Osteocyte (in vitro differentiated cells): ENCODE data around the gene TMPRSS11E. TPM values are rescaled to one million over a fixed set of nuclear protein-coding genes. Genes with fewer than 3 reads are reported as not detected.

Experiments used
- DNase-seq: peaks from one replicate; pipeline ENCODE4 v3.0.0; 2021; ENCODE audit warnings: mixed read lengths; ENCODE audit not compliant: unreplicated experiment; ENCODE audit errors: extremely low spot score
- H3K27ac Mint-ChIP-seq: one replicate; pipeline ENCODE4 v1.8.0; 2021; ENCODE audit warnings: mild to moderate bottlenecking, mixed read lengths; ENCODE audit not compliant: unreplicated experiment
- H3K27me3 Mint-ChIP-seq: one replicate; pipeline ENCODE4 v1.8.0; 2021; ENCODE audit warnings: mixed read lengths; ENCODE audit not compliant: unreplicated experiment
- H3K36me3 Mint-ChIP-seq: one replicate; pipeline ENCODE4 v1.8.0; 2021; ENCODE audit warnings: mixed read lengths; ENCODE audit not compliant: unreplicated experiment
- H3K4me1 Mint-ChIP-seq: one replicate; pipeline ENCODE4 v1.8.0; 2021; ENCODE audit warnings: mixed read lengths; ENCODE audit not compliant: unreplicated experiment
- H3K4me3 Mint-ChIP-seq: one replicate; pipeline ENCODE4 v1.8.0; 2021; ENCODE audit warnings: mild to moderate bottlenecking, moderate library complexity, mixed read lengths; ENCODE audit not compliant: unreplicated experiment
- H3K9me3 Mint-ChIP-seq: one replicate; pipeline ENCODE4 v1.8.0; 2021; ENCODE audit warnings: mixed read lengths; ENCODE audit not compliant: unreplicated experiment
- CTCF ChIP-seq: fragments of 200-600 bp; sonication (generic); IDR thresholded peaks from 2 replicates; pipeline ENCODE4 v1.5.0; 2021; ENCODE audit warnings: antibody characterized with exemption, mild to moderate bottlenecking, moderate library complexity
- total RNA-seq: library from RNA; stranded (reverse); gene quantifications from 2 replicates; pipeline ENCODE4 v1.2.1, GENCODE V29; 2021

The TMPRSS11E gene
- total RNA-seq, 1 donor from 2014 or later, result not detected

GRCh38 chr4:68466751-68467150 lies 19.5 kb downstream of the TMPRSS11E start:
- no peak overlapping the region for H3K4me3 Mint-ChIP-seq
- no peaks in the 10 kb centered on the region for H3K4me1 Mint-ChIP-seq
- TF ChIP-seq CTCF, result no peak
- H3K9me3 Mint-ChIP-seq, result no peaks in the 10 kb centered on the region
- no peak for DNase-seq
- H3K27me3 Mint-ChIP-seq, result peaks cover 13% of the 10 kb centered on the region
- H3K27ac Mint-ChIP-seq, result no peak overlapping the region
- H3K36me3 Mint-ChIP-seq, result no peaks in the 10 kb centered on the region

- TF ChIP-seq CTCF, result no peak
- H3K27ac Mint-ChIP-seq, result no peak overlapping the region
- peaks cover 13% of the 10 kb centered on the region for H3K27me3 Mint-ChIP-seq
- no peaks in the 10 kb centered on the region for H3K36me3 Mint-ChIP-seq
- no peaks in the 10 kb centered on the region for H3K4me1 Mint-ChIP-seq
- no peak overlapping the region for H3K4me3 Mint-ChIP-seq
- H3K9me3 Mint-ChIP-seq, result no peaks in the 10 kb centered on the region
- DNase-seq, result no peak
Measured at GRCh38 chr4:68469482-68469881, 22.2 kb downstream of the TMPRSS11E start.

- DNase-seq, result no peak
- Mint-ChIP-seq H3K4me1 (no peaks in the 10 kb centered on the region), H3K36me3 (no peaks in the 10 kb centered on the region), H3K9me3 (no peaks in the 10 kb centered on the region), H3K4me3 (no peak overlapping the region), H3K27me3 (peaks cover 3% of the 10 kb centered on the region), H3K27ac (no peak overlapping the region)
- no peak for TF ChIP-seq CTCF
Measured at GRCh38 chr4:68476191-68476590, 28.9 kb downstream of the TMPRSS11E start.

- Mint-ChIP-seq H3K36me3 (no peaks in the 10 kb centered on the region), H3K9me3 (no peaks in the 10 kb centered on the region), H3K4me1 (no peaks in the 10 kb centered on the region), H3K27ac (no peak overlapping the region), H3K27me3 (peaks cover 3% of the 10 kb centered on the region), H3K4me3 (no peak overlapping the region)
- no peak for TF ChIP-seq CTCF
- no peak for DNase-seq
Measured at GRCh38 chr4:68489338-68489737, 42.1 kb downstream of the TMPRSS11E start.

- Mint-ChIP-seq H3K27ac (no peak overlapping the region), H3K27me3 (peaks cover 3% of the 10 kb centered on the region)
Measured at GRCh38 chr4:68490826-68491457, 43.7 kb downstream of the TMPRSS11E start.

More at GRCh38 chr4:68490826-68491457, 43.7 kb downstream of the TMPRSS11E start:
- Mint-ChIP-seq H3K36me3 (no peaks in the 10 kb centered on the region), H3K9me3 (no peaks in the 10 kb centered on the region), H3K4me3 (no peak overlapping the region), H3K4me1 (no peaks in the 10 kb centered on the region)
- no peak for TF ChIP-seq CTCF
- no peak for DNase-seq
